HG02970 (cell line): ENCODE results near the gene BCL11B.

Experiments used
- ATAC-seq: cut with Tn5 transposase; IDR thresholded peaks from one replicate; pipeline ENCODE4 v1.9.1; 2021; ENCODE audit warnings: mild to moderate bottlenecking, moderate library complexity, moderate number of reproducible peaks; ENCODE audit not compliant: unreplicated experiment, low FRiP score

BCL11B gene

DNA sequence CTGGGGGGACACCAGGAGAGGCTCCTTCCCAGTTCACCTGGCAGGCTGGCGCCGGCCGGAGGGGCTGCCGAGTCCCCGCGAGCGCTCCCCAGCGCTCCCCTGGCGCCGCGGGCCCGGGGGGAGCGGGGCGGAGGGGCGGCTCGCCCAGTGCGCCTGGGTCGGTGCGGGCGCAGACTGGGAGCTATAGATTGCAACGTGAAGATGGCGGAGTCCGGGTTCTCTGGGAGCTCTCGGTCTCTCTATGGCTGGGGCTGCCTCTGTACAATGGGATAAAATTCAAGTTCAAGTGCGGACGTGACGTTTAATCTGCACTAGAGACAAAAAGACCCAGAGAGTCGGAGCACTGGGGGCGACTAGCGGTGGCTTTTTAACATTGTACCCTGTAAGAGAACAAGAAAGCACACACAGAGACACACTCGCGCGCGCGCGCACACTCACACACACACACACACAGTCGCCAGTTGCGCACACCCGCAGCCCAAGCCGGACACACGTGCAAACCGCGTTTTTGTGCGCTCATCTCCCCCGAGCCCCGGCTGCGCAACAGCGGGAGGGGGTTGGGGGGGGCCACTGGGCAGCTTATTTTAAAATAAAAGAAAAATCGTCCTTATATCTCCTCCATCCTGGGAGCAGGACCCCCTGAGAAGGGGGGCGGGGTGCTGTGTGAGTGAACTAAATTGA, at the start of gene BCL11B:
Gene BCL11B, minus strand, starts transcription at position 247 of the 681 bp plus-strand sequence. CDS start 979 bp downstream, outside the sequence.
- no peak for ATAC-seq

DNA sequence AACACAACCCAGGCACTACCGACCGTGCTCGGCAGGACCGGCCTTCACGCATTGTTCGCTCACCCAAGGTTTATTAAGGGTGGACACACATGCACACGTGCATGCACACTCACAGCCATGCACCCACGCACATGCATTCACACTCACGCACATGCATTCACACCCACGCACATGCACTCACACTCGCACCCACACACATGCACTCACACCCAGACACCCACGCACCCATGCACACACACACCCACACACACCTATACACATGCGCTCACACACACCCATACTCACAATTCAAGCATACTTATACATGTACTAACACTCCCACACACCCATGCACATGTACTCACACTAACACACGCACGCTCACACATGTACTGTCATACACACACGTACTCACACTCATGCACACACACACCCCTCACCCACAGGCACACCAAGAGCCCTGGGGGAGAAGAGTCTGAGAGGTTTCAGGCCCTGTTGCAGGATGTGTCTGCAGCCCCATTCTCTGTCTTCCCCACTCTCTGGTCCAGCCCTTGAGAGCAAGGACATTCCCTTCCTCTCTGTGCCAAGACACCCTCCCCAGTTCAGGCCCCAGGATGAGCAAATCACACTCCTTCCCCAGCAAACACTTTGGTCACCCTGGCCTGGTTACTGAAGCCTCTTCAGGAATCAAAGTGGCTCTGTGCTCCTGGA, 49.4 kb upstream of the BCL11B start:
- ATAC-seq = no peak

DNA sequence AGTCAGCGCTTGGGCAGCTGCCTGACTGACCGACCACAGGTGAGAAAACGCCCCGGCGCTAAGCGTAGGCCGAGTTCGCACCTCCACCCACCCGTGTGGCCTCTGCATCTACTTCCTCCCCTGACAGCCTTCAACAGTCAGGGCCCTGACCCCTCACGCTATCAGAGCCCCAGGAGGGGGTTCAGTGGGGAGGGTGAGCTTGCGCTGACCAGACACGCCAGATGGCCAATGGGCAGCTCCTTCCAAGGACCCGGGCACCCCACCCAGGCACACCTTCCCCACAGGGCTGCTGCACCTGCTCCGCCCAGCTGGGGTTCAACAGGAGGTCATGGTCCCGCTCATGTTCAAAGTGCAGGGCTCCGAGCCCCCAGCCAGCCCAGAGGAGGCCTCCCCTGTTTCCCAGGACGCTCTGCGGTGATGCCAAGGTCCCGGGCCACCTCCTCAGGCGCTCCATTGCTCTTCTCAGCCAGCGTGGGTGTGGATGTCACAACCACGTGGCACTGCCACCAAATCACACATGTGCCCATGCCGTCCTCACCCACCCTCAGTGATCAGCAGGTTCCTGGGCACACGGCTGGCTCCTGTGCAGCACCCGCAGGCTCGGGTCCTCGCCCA, 48.7 kb upstream of the BCL11B start:
- no peak for ATAC-seq

DNA sequence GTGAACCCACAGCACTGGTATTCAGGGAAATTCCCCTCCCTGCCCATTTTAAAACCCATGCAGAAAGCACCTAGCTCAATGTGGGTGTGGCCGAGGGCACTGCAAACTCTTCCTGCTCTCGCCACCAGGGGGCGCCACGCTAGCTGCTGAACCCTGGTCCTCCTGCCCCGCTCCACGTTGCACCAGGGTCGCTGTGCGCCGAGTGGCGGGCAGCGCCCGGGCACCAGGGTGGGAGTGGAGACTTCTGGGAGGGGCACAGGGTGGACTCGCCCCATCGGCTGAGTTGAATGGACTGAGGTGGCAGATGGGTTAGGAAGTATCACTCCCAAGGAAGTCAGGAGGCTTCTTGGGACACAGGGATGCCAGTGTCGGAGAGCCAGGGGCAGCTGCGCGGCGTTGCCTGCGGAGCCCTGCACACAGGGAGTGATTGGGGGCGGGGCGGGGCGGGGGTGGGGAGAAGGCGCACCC, 48.1 kb upstream of the BCL11B start:
- ATAC-seq = no peak

DNA sequence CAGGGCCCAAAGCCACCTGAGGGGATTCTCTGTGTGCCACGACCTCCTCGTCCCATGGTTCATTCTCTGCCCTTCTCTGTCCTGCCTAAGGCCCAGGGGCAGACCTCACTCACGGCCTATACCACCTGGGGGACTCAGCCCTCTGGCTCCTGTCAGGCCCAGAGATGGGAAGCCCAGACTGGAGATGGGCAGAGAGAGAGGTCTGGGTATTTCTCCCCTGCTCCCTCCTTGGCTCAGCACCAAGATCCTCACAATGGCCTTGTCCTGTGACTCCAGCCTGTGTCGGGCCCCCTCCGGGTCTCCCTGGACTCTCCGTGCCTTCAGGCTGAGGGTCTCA, 46.9 kb upstream of the BCL11B start:
- no peak for ATAC-seq

DNA sequence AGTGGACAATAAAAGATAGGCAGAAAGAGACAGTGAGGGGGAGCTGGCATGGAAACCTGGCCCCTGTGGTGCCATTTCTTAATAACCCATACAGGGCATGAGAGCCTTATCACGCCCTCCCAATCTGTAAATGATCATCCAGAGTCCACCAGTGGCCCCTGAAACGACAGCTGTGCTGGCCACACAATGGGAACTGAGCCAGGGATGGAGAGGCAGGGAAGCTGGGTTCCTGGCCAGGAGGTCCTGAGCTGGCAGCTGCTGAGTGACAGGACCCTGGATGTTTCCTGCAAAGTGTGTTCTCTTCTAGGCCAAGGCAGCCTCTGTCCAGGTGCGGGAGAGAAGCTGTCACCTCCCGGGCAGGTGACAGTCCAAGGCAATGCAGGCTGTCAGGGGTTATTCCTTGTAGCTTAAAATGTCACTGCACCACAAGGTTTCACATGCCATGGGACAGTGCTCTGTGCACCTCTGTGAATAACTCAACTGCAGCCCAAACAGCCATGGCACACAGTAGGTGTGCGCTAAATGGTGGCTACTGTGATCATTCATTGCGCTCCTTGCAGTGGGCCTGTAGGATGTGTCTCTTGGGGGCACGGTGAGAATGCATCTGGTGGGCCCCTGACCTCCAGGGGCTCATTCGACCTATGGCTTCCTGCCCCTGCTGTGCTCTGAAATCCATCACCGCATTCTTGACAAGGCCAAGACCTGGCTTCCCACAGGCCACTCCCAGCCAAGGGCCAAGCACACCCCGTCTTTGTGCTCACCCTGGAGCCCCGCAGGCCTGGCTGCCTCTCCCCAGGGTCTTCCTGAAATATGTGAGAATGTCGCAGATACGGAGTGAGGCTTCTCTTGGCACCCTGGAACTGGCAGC, 46.3 kb upstream of the BCL11B start:
- no peak for ATAC-seq

DNA sequence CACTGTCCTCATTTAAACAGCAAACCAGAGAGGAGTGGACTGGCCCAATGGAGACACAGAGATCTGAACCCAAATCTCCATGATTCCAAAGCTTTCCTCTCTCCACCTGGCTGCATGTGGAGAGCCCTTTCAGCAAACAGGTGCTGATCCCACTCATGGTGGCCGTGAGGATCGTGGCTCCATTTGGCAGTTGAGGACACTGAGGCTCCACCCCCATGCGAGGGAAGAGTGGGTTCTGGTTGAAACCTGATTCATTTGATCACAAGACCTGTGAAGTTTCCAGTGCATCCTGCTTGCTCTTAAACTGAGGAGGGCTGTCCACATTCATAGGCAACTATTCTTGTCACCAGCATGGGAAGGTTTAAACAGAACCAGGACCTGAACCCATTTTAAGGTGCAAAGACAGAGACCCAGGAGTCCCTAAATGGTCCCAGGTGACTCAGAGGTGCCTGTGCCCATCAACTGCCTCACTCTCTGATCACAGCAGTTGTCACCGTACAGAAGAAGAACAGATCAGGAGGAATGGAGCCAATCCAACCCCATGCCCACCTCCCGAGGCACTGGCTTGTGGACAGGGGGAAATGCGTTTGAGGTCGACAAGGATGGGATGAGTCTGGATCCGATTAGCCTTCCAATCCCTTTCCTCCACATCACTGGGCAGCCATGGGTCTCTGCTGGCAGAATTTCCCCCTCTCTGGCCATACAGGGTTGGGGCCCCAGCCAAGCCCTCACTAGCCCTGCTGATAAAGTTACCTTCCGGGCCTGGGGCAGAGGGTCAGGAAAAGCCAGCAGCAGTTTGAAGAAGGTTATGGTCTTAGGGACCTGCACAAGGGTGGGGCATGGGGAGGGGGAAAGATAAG, 45.5 kb upstream of the BCL11B start:
- no peak for ATAC-seq

DNA sequence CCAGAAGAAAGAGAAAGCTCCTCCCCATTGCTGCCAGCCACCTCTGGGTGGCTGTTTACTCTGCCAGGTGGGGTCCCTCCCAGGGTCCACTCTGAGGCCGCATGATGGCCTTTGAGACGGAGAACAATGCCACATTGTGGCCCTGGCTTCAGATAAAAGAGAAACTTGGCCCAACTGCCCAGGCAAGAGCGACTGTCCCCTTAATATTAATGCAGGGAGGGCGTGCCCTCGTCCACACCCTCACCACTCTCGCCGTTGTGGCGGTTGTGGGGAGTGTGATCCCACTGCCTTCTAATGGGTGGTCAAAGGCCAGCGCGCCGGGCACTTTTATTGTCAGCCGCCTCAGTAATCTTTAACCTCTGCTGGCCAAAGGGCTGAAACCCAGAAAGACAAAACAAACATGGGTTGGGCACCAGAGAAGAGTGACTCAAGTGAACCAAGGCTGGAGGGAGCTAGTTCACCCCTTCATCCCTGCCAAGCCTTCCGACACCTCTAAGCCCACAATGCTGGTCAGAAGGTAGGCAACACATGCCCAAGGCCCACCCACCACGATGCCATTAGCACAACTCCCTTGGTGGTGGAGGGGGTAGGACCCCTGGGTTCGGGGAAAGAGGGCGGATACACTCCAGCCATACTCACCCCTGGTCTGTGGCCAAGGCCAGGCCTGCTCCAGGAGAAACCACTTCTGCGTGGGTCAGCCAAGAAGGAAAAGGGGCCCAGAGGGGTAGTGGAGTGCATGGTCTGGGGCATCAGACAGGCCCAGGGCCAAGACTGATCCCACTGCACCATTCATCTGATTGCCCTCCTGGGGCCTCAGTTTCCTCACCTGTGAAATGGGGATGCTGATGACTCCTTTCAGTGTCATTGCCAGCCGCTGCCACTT, 44.5 kb upstream of the BCL11B start:
- ATAC-seq = no peak

DNA sequence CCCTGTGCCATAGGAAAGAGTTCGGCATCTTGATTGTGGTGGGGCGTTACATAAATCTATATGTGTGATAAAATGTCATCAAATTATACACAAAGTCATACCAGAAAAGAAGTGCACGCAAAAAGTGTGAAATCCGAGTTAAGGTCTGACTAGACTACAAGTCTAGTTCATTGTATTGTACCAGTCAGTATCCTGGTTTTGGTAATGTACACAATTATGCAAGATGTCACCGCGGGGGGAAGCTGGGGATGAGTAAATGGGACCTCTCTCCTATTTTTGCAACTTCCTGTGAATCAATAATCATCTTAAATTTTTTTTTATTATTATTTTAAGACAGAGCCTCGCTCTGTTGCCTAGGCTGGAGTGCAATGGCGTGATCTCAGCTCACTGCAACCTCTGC, 43.2 kb upstream of the BCL11B start:
- ATAC-seq = no peak

DNA sequence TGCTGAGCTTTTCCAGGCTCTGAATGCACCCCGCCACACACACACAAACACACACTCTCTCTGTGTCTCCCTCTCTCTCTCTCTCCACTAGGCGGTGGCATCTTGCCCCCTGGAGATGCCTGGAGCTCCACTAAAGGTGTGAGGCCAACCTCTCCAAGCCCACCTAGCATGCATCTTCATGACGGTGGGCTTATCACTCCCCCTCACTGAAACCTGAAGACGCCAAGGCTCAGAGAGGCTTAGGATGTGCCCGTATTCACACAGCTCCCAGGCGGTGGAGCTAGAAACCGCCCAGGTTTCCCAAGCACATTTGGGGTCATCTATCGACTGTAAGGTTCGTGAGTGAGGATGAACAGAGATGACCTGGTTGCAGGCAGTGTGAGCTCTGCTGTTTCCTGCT, 42.6 kb upstream of the BCL11B start:
- no peak for ATAC-seq

DNA sequence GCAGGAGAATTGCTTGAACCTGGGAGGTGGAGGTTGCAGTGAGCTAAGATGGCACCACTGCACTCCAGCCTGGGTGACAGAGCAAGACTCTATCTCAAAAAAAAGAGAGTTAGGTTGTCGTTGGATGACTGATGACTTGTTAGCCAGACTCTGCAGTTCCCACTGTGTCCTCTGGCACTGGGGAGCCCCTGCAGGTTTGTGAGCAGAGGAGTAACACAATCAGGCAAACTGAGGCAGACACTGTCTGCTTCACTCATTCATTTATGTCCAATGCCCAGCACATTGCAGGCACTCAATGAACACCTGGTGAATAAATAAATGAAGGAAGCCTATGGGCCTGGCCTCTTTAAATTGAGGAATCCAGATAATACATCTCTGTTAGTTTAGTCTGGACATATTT, 41.2 kb upstream of the BCL11B start:
- no peak for ATAC-seq

DNA sequence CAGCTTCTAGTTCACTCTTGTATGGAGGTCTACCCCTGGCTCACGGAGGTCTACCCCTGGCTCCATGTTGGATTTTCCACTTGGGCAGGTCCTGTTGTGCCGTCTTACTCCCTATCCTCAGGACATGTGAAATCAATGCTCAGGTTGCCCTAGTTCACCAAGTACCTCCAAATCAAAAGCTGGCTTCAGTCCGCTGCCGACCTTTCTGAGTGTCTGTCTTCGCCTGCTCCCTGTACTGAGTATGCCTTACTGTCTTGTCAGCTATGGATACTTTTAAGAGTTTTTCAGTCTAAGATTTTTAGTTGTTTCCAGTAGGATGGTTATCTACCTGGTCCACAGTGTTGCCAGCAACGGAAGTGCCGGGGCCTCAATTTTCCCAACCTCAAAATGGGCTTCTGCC, 40.1 kb upstream of the BCL11B start:
- no peak for ATAC-seq

DNA sequence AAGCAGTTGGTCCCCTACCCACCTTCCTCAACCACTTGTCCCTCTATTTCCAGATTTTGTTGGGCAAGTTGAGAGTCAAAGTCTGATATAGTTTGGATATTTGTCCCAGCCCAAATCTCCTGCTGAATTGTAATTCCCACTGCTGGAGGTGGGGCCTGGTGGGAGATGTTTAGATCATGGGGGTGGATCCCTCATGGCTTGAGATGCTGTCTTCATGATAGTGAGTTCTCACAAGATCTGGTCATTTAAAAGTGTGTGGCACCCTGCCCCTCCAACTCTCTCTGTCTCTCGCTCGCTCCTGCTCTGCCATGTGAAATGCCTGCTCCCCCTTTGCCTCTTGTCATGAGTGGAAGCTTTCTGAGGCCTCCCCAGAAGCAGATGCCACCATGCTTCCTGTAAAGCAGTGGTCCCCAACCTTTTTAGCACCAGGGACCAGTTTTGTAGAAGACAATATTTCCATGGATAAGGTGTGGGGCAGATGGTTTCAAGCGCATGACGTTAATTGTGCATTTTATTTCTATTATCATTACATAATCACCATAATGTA, 37.3 kb upstream of the BCL11B start:
- ATAC-seq = no peak

DNA sequence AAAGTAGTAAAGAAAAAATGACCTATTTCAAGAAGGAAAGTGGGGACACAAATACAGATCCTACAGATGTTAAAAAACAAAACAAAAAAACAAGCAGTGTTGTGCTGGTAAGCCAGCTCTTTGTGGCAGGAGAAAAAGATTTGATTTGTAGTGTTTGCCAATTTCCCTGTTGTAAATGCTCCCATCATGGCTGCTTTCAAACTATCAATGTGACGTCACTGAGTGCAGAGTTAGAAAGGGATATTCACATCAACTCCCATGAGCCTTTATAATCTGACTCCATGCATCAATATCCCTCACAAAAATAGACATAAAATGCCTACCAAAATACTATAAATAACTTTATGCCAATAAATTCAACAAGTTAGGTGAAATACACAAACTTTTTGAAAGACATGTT, 32.2 kb upstream of the BCL11B start:
- no peak for ATAC-seq

DNA sequence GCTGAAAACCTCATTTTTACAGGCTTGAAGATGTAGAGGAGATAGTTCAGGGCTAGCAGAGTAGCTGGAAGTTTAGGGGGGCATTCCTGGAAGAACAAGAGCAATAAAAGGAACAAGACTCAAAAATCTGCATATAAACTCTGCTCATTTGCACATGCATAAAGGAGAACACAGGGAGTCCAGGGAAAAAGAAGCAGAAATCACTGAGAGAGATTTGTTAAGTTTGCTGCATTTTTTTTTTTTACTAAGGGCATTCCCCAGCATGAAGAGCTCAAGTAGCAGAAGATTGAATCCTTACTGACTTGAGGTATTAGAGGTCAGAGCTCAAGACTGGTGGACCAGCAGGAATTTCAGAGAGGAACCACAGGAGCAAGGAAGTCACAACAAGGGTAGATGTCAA, 28.2 kb upstream of the BCL11B start:
- no peak for ATAC-seq

DNA sequence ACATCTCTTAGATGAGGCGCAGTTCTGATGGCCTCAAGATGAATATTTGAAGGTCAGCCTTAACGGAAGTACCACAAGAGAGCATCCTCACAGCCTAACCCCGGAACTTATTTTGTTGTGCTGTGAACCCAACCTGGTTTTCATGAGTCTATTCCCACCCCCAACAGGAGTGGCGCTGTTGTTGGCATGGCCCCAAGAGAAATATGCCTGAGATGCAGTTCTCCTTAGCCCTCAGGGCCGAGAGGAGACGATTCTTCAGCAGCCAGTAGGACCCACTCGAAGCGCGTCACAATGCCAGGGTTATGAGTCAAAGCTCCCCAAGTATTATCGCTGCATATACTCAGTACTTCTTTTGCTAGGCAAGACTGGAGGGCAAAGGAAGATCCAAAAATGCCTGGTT, 24.5 kb upstream of the BCL11B start:
- no peak for ATAC-seq

DNA sequence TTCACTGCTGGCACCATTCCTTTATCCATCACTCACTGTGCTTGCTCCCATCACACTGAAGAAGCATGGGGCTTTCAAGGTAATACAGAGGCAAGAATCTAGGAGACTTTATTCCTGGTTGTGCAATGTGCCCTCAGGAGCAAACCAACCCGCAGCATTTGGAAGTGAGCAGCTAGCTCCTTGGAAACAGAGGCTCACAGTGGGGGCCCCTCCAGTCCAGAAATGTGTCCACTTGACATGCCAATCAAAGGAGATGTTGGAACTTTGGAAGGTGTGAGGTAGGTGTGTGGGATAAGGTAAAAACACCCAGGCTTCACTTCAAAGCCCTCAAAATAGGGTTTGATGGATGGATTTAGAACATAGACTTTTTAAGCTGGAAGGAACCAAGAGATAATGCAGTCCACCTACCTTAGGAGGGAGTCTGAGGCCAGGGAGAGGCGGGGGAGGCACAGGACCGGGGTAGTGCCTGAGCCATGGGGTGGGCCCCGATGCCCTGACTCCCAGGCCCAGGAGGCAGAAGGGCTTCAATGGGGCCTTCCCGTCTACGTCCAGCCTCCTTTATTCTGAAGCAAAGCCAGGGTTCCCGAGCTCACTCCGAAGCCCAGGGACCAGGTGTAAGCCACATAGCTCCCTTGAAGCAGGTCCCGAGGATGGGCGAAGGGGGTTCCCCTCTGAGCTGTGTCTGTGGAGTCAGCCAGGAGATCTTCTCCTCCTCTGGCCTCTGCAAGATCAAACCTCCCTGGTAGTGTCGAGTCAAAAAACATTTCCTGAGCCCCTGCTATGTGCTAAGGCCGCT, 17.6 kb upstream of the BCL11B start:
- ATAC-seq = no peak

DNA sequence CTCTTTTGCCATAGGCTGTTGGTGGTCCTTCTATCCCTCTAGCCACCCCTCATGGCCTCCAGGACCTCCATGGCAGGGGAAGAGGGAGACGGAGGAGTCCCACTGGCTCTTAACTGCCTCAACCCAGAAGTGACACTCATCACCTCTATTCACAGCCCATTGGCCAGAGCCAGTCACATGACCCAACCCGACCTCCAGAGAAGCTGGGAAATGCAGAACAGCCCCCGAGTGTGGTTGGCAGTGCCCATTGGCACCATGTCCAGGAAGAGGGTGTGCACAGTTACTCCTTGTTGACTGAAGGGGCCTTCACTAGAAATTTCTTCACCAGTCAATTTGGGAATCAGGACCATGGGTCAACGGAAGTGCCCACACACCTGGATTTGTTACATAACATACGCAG, 17.0 kb upstream of the BCL11B start:
- no peak for ATAC-seq
